ENCODE measurements around the gene AKAP3.
A peak's percentile ranks its signal among the peaks of the same experiment; 100 is the strongest.

AKAP3 gene

DNA sequence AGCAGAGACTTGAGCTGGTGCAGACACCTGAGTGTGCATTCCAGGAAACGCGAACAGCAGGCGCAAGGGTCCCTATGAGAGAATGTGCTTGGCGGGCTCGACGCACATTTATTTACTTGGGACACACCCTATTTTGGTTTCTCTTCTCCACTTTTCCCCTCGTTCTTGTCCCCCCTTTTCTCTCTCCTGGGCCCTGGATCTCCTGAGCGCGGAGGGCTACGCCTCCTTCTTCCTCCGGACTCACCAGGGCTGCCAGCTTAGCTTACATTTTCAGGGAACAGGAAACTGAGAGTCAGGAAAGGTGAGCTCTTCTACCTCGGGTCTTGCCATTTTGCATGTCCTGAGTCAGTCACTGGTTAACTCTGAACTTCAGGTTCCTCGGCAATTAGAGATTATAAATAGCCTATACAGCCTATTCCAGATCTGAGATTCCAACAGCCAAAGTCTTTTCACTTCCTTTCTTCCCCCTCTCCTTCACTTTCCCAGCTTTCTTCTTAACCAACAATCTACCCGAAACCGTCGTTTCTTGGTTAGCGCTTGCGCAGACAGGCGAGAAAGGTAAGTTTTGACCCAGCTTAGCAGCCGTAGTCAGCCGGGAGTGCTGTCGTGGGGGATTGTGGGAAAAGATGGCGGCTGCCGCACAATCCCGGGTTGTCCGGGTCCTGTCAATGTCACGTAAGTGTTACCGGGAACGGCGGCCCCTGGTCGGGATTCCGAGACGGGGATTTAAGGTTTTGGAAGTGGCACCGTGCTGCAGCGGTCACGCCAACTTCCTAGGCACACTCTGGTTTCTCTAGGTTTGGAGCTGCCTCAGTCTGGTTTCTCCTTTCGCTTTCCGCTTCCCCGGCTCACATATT lies at the start of gene AKAP3, which contains the start of gene NDUFA9:
TSS of gene AKAP3 (minus strand) at position 551 of the 857 bp plus-strand sequence. CDS start 10,855 bp downstream, outside the sequence.
TSS of gene NDUFA9 (plus strand) at position 614 of the 857 bp plus-strand sequence. CDS start at position 627, 13 bp downstream.
- peak; percentile 55 for DNase-seq (ENCODE audit: low read depth)

DNA sequence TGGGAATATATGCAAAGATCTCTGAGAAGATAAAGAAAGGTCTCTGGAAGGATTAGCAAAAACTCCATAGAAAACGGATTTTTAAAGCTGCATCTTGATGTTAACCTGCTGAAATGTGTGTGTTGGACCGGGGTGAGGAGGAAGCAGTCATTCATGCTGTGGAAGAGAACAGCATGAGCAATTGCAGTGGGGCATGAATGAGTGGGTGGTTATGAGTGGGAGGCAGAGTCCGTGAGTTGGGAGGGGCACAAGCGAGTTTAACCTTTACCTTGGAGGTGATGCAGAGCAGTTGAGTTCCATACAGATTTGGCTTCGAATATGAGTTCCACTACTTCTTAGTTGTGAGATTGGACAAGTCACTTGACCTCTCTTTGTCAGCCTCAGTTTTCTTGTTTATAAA lies 41.9 kb upstream of the AKAP3 start:
- no peak for DNase-seq (ENCODE audit: low read depth)

DNA sequence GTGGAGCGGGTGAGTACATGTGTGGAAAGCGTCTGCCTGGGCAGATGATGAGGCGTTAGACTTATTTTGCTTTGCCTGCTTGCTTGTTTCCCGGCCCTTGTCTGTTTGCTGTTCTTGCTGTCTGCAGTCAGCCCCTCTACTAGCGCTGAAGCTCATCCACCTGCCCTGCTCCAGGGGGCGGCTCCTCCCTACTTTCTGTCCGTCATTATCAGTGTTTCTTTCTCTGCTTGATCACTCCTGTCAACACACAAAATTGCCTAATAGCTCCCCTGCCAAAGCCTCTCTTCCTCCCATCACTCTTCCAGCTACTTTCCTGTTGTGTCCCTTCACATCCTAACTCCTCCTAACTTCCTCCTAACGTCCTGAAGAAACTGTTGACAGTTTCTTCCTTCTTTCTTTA lies 36.5 kb upstream of the AKAP3 start:
- no peak for DNase-seq (ENCODE audit: low read depth)

DNA sequence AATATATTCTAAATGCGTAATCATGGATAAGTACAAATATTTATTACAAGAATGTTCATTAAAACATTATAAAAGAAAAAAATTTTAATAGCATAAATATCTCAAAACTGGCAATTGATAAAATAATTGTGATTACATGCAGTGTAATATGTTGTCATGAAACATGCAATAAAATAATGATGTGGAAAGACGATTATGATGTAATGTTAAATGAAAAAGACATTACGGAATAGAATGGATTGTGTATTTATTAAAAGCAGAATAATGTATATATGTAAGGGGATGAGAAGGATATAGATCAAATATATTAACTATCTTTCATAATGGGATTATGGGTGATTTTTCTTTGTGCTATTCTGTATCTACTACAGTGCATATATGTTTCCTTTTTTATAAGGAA lies 32.9 kb upstream of the AKAP3 start:
- DNase-seq (ENCODE audit: low read depth) = no peak

DNA sequence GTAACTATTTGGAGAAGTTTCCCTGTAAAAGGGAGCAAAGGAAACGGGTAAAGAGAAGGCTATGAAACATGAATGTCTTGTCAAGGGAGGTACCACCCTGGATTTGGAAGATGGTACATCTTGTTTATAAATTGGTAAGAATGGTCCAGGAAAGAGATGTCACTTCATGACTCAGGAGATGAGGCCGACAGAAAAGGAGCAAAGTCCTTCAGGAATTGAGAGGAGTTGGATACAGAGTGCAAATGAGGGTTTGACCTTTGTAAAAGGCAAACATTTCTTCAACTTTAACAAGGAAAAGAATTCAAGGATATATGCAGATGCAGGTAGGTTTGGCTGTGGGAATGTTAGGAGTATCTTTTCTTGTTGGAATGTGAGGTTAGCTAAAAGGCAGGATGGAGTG lies 30.9 kb upstream of the AKAP3 start:
- no peak for DNase-seq (ENCODE audit: low read depth)

DNA sequence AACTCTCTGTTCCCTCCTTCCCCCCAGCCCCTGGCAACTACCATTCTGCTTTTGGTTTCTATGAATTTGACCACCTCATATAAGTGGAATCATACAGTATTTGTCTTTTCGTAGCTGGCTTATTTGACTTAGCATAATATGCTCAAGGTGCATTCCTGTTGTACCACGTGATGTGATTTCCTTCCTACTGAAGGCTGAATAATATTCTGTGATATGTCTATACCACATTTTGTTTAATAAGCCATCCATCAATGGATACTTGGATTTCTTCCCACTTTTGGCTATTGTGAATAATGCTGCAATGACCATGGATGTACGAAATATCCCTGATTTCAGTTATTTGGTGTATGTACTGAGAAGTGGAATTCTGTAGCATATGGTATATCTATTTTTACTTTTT lies 16.4 kb upstream of the AKAP3 start:
- DNase-seq (ENCODE audit: low read depth) = no peak

DNA sequence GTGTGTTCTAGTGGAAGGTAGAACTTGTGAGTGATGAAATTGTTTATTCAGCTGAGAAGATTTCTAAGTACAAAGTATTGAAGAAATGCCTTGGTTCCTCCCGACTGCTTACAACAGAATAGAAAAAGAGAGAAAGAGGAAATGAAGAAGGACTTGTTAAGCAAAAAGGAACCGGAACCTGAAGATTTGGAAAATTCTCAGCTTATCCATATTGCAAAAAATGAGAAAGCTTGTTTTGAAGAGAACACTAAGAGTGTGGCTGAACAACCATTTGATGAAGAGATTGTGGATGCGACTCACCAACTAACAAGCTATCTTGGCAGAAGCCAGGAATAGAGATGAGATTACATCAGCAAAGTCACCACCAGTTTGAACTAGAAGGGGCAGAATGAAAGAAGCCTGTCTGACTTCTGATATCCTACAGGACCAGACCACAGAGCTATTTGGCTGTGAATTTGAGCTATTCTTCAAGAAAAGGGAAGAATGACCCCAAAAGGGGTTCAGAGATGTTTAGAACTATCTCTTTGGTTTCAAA lies 15.2 kb upstream of the AKAP3 start:
- no peak for DNase-seq (ENCODE audit: low read depth)

DNA sequence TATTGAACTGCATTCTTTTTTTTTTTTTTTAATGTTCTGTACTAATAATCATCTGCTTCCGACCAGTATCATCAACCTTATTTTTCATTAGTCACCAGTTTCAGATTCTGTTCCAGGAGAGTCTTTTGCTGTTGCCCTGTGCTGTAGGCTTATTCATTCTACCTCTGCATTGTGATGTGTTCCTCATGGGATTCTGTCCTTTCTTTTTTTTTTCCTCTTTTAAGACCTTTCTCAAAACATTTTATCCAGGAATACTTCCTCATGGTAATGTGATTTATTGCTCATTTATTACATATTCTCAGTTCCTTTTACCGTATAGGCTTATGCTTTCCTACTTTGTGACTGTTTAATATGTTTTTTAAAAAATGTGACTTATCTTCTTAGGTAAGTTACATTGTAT lies 4.8 kb upstream of the AKAP3 start:
- DNase-seq (ENCODE audit: low read depth) = no peak

DNA sequence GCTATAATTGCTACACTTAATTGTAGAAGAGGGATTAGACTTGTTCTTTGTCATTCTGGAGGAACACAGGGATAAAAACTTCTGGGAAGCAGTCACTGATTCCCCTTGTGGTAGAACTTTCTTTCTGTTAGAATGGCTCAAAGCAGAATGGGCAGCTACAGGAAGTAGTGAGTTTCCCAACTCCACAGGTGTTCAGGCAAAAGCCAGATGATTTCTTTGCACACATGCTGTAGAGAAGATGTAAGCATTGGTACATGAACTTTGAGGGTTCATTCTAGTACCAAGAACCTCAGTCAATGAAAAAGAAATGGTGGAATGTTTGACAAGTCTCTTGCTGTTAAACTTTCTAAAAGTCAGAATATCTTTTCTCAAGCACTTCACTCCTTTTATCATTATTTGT lies 4.4 kb upstream of the AKAP3 start:
- DNase-seq (ENCODE audit: low read depth) = no peak

DNA sequence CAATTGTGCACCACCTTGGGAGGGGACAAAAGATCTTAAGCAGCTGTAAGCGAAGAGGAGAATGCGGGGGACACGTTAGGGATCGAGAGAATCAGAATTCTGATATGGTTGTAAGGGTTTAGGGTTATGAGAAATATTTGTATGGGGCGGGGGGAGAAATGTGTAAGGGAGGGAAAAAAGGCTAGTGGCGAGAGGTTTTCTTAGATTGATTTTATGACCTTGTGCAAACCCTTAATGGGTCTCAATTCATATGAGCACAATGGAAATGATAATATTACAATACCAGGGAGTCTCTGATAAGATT lies 459 bp upstream of the AKAP3 start:
- no peak for DNase-seq (ENCODE audit: low read depth)

DNA sequence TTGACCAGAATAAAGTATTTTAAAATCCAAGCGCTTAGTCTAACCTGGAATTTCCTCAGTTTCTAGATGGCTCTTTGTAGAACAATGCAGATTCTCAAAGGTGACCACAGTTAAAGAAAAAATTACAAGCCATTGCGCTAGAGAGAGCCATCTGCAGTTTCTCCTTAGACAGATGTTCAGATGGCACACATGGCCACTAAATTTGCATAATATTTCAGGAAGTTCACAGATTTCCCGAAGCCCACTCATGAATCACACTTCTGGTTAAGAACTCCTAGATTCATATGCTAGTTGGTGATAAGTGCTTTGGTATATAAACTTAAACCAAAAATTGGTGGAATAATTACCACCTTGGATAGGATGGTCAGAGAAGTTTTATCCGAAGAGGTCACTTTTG lies 749 bp downstream of the AKAP3 start:
- no peak for DNase-seq (ENCODE audit: low read depth)

DNA sequence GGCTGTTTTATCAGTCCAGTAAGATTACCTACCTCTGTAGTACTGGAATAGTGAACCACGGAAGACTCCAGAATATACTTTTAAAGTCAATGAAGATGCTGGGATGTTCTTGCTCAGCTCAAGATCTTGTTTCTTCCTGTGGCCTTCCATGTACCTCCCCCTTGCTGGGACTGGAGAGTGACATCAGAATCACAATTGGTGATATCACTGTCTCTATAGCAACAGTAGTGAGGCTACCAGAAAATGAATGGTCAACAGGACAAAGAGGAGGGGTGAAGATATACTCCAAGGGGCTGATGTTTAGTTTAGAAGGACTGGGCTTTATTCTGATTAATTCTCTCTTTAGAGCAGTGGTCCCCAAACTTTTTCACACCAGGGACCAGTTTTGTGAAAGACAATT lies 3.8 kb downstream of the AKAP3 start:
- DNase-seq (ENCODE audit: low read depth) = no peak

DNA sequence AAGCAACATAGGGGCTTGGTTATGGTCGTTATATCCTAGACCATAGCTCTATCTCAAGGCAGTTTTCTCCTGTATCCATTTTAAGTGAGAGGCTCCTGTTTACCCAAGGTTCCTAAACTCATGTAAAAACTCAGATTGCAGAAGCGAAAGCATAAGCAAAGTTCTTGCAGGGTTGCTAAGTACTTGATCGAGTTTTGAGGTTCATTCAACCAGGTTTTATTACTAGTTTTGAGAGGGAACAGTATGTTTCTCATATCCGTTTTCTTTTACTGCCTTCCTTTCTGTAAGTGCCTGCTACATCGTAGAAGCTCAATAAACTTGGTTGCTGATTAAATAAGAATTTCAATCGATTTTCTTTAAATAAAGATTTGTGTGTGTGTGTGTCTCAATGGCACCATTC lies 5.1 kb downstream of the AKAP3 start:
- DNase-seq (ENCODE audit: low read depth) = no peak

DNA sequence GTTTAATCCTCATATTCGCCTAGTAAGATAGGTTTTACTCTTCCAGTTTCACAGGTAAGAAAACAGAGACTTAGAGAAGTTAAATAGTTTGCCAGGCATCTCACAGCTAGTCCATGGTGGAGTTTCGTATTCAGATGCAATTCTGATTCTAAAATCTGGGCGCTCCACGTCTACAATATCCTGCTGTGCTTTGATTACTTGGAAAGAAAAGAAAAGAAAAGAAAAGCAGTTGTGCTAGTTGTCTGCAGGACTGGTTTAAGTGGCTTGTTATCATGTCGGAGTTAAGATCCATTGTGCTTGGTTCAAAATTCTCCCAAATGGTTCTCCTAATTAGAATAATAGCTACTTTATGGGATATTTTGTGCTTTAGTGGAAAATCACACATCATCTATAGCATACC lies 18.6 kb downstream of the AKAP3 start:
- no peak for DNase-seq (ENCODE audit: low read depth)

DNA sequence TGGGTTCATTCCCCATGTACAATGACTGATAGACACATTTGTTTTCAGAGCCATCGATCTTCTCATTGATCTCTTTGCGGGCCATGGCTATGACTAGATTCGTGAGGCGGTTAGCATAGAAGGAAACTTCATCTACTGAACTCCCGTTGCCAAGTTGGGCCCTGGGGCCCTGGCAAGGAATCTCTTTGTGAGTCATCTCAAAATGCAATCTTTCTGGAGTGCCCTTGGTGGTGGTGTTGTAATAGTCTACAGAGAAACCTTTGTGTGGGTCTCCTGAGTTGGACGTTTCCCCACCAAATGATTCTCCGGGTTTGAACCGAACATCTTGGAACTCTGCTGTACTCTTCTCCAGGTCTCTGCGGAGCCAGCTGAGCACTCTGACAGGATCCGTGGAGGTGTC lies 20.4 kb downstream of the AKAP3 start:
- no peak for DNase-seq (ENCODE audit: low read depth)

DNA sequence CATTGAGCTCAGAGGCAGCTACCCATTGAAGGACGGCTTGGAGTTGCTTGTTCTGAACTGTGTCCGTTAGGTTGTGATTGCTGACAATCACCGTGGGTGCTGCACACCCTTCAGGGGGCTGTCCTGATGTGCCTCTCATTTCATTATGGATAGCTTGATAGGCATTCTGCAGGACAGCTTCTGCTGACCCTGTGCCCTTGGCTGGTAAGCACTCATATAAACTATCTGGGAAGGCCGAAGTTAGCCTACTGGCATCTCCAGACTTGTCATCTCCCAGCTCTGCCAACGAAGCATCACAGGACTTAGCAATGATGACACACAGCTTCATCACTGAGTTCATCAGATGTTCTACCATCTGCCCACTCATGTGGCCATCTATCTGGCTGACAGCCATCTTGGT lies 22.3 kb downstream of the AKAP3 start:
- DNase-seq (ENCODE audit: low read depth) = no peak

DNA sequence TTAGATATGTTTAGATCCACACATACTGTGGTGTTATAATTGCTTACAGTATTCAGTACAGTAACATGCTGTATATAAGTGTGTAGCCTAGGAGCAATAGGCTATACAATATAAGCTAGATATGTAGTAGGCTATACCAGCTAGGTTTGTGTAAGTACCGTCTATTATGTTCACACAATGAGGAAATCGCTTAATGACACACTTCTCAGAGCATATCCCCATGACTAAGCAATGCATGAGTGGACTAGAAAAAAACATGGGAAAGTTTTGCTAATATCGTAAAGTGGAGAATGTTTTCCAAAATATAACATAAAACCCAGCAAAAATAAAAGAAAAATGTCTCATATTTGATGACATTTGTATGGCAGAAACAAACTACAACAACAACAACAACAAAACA lies 27.3 kb downstream of the AKAP3 start:
- no peak for DNase-seq (ENCODE audit: low read depth)

DNA sequence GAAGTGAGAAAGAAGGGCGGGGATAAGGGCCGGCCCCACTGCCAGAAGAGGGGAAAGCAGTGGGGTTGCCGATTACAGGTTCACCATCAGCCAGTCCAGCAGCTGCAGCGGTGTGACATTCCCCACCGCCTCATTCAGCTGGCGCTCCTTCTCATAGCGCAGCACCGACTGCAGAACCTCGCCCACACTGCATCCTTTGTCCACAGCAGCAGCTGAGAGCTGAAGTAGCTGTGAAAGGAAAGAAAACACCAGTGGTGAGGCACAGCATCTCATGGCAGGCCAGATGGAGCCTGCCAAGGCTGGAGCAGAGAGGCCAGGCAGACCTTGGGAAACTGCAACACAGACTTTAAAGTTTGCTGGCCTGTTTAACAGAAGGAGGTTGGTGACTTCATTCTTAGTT lies 33.2 kb downstream of the AKAP3 start:
- DNase-seq (ENCODE audit: low read depth) = no peak

DNA sequence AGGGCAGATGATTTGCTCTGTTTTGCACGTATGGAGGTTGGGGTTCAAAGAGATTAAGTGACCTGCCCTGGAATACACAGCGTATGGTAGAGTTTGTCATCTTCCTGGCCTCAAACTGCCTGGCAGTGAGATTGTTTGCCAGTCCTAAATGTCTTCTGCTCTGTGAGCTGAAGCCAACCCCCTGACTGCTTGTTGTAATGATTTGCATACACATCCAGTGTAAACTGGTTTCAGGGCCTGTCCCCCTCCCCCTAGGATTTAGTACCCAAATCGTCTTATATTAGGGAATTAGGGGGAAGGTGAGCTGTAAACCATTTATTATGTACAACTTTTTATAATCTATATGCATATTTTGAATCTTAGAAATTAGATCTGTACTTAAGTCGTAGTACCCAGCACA lies 38.4 kb downstream of the AKAP3 start:
- DNase-seq (ENCODE audit: low read depth) = no peak

DNA sequence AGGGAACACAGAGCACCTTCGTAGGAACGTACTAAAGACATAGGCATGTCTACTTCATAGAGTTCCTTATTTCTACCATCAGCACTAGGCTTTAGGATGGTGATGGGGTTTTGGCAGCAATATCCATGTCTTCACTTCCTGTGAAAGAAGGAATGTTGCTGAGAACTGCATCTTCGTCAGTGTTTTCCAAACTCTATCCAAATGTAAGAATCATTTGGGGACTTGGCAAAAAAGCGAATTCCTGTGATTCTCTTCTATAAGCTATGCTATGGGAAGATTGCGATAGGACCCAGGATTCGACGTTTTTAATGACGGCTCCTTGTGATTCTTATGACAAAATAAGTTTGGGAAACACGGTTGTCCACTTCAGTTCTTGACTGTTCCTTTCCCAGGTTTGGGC lies 39.8 kb downstream of the AKAP3 start:
- no peak for DNase-seq (ENCODE audit: low read depth)

DNA sequence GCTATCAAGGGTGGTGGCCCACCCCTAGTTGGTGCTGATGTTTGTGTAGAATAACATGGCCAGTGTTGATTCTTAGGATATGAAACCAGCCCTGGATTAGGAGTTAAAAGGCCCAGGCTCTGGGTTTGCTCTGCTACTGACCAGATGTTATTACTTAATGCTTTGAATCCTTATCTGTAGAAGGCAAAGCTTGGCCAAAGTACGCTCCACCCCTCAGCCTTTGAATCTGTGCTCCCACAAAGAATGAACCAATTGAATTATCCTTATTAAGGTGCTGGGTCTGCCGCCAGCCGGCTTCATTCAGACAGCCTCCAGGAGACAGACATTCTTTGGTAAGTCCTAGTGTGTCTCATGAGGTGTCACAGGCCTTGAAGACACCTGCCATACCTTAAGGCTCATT lies 41.8 kb downstream of the AKAP3 start:
- no peak for DNase-seq (ENCODE audit: low read depth)

DNA sequence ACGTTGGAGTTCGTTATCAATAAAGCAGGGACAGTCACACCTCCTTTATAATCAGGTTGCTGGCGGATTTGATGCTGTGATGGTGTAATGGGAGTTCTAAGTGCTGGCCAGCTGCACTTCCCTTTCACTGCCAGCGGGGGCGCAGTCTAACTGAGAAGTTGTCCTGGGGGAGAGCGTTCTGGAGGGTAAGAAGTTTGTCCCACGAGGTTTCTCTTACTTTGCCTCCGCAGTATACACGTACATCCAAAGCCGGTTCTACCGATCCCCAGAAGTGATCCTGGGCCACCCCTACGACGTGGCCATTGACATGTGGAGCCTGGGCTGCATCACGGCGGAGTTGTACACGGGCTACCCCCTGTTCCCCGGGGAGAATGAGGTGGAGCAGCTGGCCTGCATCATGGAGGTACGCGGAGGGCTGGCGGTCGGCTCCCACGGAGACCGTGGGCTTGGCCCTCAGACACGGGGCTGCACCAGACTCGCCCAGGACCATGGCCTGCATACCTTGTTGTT lies 44.1 kb downstream of the AKAP3 start:
- peak; percentile 50 for DNase-seq (ENCODE audit: low read depth)

DNA sequence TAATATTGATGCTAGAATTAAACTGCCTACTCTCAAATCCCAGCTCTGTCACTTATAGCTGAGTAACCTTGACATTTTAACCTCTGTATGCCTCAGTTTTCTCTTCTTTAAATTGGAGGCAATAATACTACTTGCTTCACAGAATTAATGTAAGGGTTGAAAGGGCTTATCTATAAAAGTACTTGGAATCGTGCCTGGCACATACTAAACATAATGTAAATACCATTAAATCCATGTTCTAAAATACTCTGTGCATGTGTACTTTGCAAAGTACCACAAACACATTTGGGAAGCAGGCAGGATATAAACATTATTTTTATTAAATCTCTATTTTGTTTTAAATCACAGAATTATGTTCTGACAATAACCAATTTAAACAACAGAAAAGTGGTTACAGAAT lies 44.9 kb downstream of the AKAP3 start:
- DNase-seq (ENCODE audit: low read depth) = no peak

DNA sequence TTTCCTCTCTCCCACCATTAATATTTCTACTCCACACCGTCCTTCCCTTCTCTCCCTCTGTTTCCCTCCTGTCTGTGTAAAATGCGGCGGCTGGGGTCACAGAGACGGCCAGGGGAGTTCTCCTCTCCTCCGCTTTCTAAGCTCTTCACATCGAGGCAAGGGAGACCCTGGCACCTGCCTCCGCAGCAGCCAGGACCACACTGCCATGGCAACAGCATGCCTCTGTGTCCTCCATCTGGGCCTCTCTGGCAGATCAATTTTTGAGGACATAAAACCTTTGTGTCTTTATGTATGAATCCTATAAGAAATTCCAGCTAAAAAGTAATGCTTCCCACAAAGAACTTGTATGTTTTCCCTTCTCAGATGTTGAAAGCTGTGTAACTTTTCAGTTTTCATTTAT lies 45.4 kb downstream of the AKAP3 start:
- no peak for DNase-seq (ENCODE audit: low read depth)

Data from stimulated activated CD8-positive, alpha-beta memory T cell treated with anti-CD3 and anti-CD28 coated beads, Interleukin-15, amount 100 ng/mL, for 24 hours (primary cell).